Right lobe of liver (tissue), 6 donors: ENCODE measurements around the gene NTN1. TPM values are rescaled to one million over a fixed set of nuclear protein-coding genes. Genes with fewer than 3 reads are reported as not detected.

Source experiments
- ATAC-seq, 4 donors: fragments of 200-7000 bp; cut with Tn5 transposase; one replicate each; pipeline ENCODE4 v1.9.1; 2020; ENCODE audit warnings: mild to moderate bottlenecking in 4 of 4, moderate library complexity in 4 of 4
- DNase-seq, 3 donors: peaks; one replicate each; pipeline ENCODE4 v3.0.0-alpha.2; 2020
- H3K27ac ChIP-seq, 3 donors: fragments of 200-600 bp; one replicate each; pipeline ENCODE4 v1.8.0; 2022
- H3K27me3 ChIP-seq, 2 donors: fragments of 200-600 bp; one replicate each; pipeline ENCODE4 v1.8.0; 2022
- H3K36me3 ChIP-seq, 4 donors: fragments of 200-600 bp; sonication (generic) in 1 of 4; one replicate each; pipeline versions ENCODE4 v1.5.1 to v1.8.0; 2017 to 2022; ENCODE audit warnings: control low read depth in 1 of 4
- H3K4me1 ChIP-seq, 4 donors: fragments of 200-600 bp; sonication (generic) in 1 of 4; one replicate each; pipeline versions ENCODE4 v1.5.1 to v1.8.0; 2017 to 2022; ENCODE audit warnings: control low read depth in 1 of 4
- H3K4me3 ChIP-seq, 3 donors: fragments of 200-600 bp; one replicate each; pipeline ENCODE4 v1.8.0; 2022
- H3K9me3 ChIP-seq, 4 donors: fragments of 200-600 bp; sonication (generic) in 1 of 4; one replicate each; pipeline versions ENCODE4 v1.5.1 to v1.8.0; 2017 to 2022; ENCODE audit warnings: control low read depth in 1 of 4
- CTCF ChIP-seq, 4 donors: fragments of 200-600 bp in 3 of 4; fragments of 450-650 bp in 1 of 4; IDR thresholded peaks; one replicate each; pipeline versions ENCODE4 v1.5.1 to v1.8.0; 2016 to 2022; ENCODE audit warnings: antibody characterized with exemption in 4 of 4, mild to moderate bottlenecking in 2 of 4
- POLR2A ChIP-seq: fragments of 450-650 bp; IDR thresholded peaks from one replicate; pipeline ENCODE4 v1.6.1; 2017; ENCODE audit warnings: antibody characterized with exemption, mild to moderate bottlenecking
- whole genome bisulfite sequencing: methylation state at CpG from one replicate; pipeline ENCODE4 v1.1.6; 2018; ENCODE audit warnings: low coverage, low lambda C conversion rate; ENCODE audit not compliant: insufficient coverage; ENCODE audit errors: missing lambda C conversion rate; 5-methylcytosine and 5-hydroxymethylcytosine counted together
- intact Hi-C, 2 donors: fragments of 100-400 bp; cut with DNase I; formaldehyde crosslinking; loops; one replicate each; pipeline versions ENCODE4 v1.11.2 to v1.14.1; 2022
- total RNA-seq, 6 experiments: library from RNA; depleted of rRNA in 2 of 6; stranded (reverse); fragments of >200 nt in 2 of 6; fragmentation: NEBNext Ultra II Directional in 3 of 6; extraction: Animal tissue kit (Norgen Biotek cat#: 25700) in 3 of 6; gene quantifications; one replicate each; pipeline versions ENCODE4 v1.1.0 to v1.2.4, GENCODE V29; 2016 to 2023
- donor health status: DM: no; HTN: yes; CAD: no.
- donor health status: DM: no; HTN: no; CAD: no.
- donor health status: DM: no; HTN: no; CAD: no.
- donor health status: DM: no; HTN: yes; CAD: no.
- donor health status: DM: no; HTN: yes; CAD: no.

NTN1 gene
- total RNA-seq, 6 experiments from 2014 or later: 3.5 to 12.5 (median 8.5) TPM

DNA sequence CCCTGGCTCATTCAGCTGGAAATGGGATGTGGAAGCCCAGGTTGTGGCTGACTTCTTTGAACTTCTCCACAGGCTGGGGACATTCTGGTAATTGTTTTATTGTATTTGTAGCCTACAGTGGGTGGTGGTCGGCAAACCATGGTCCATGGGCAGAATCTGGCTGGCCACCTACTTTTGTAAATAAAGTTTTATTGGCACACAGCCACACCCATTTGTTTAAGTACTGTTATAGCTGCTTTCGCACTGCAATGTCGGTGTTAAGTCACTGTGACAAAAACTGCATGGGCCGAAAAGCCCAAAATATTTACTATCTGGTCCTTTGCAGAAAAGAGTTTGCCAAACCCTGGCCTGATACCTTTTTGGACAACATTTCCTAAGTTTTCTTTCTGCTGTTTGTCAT is 86.2 kb downstream of the NTN1 start:
- ATAC-seq (no peak), DNase-seq (no peak)
- 71% methylated on average over 4 of the region's 4 CpGs for WGBS
- H3K9me3 ChIP-seq: no peaks in the 10 kb centered on the region
- no peak overlapping the region for H3K4me3 ChIP-seq
- no peak overlapping the region for H3K27ac ChIP-seq
- H3K4me1 ChIP-seq: peaks cover 0 to 15% (median 0%) of the 10 kb centered on the region in 4 donors
- no peaks in the 10 kb centered on the region for H3K27me3 ChIP-seq
- TF ChIP-seq POLR2A (no peak), CTCF (IDR thresholded peaks at IDR 0.05) (no peak)
- intact Hi-C loops: no loop called here
- H3K36me3 ChIP-seq: no peaks in the 10 kb centered on the region

DNA sequence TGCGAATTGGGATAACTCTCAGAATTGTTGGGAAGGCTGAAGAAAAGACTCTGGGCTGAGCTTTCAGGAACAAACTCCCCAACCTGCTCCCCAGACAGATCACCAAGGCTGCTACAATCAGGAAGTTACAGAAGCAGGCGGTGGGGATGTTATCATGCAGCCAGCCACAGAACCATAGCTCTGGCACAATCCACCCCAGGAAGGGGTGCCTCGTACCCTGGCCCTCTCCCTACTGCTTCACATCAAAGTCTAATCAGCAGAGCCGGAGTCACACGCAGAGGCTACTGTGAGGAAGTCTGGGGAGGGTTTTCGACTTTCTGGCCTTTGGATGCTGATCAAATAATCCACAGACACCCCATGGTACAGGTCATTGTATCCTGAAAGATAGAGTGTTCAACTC is 86.8 kb downstream of the NTN1 start:
- no peaks in the 10 kb centered on the region for H3K9me3 ChIP-seq
- H3K4me1 ChIP-seq: peaks cover 0 to 15% (median 0%) of the 10 kb centered on the region in 4 donors
- TF ChIP-seq POLR2A (no peak), CTCF (IDR thresholded peaks at IDR 0.05) (no peak)
- H3K27ac ChIP-seq: no peak overlapping the region
- 82% methylated on average over 4 of the region's 6 CpGs for WGBS
- ATAC-seq (no peak), DNase-seq (no peak)
- intact Hi-C loops: no loop called here
- no peaks in the 10 kb centered on the region for H3K27me3 ChIP-seq
- H3K4me3 ChIP-seq: no peak overlapping the region
- H3K36me3 ChIP-seq: no peaks in the 10 kb centered on the region

- WGBS: 55% methylated on average over 4 of the region's 4 CpGs
- Histone ChIP-seq H3K36me3 (no peaks in the 10 kb centered on the region), H3K9me3 (no peaks in the 10 kb centered on the region), H3K4me3 (no peak overlapping the region), H3K27me3 (no peaks in the 10 kb centered on the region), H3K27ac (no peak overlapping the region), H3K4me1 (peaks cover 0 to 6% (median 0%) of the 10 kb centered on the region in 4 donors)
- TF ChIP-seq POLR2A: no peak
- no peak for TF ChIP-seq CTCF (IDR thresholded peaks at IDR 0.05)
- ATAC-seq (no peak), DNase-seq (no peak)
- intact Hi-C loops: no loop called here
These were observed 88.6 kb downstream of the NTN1 start for GRCh38 chr17:9109933-9110332.

- Histone ChIP-seq H3K27ac (no peak overlapping the region), H3K4me1 (peaks cover 0 to 5% (median 0%) of the 10 kb centered on the region in 4 donors), H3K36me3 (no peaks in the 10 kb centered on the region), H3K4me3 (no peak overlapping the region), H3K9me3 (no peaks in the 10 kb centered on the region), H3K27me3 (no peaks in the 10 kb centered on the region)
- TF ChIP-seq POLR2A (no peak), CTCF (IDR thresholded peaks at IDR 0.05) (no peak)
- ATAC-seq (no peak), DNase-seq (no peak)
- intact Hi-C loops: no loop called here
- WGBS: 86% methylated on average over 4 of the region's 7 CpGs
These were observed 89.2 kb downstream of the NTN1 start for GRCh38 chr17:9110501-9110900.
